Right cardiac atrium (tissue), 5 donors: Measurements from ENCODE around the gene SLCO4C1. TPM values are rescaled to one million over a fixed set of nuclear protein-coding genes. Genes with fewer than 3 reads are reported as not detected.

ENCODE experiments used
- ATAC-seq, 2 donors: fragments of 200-7000 bp; cut with Tn5 transposase; one replicate each; pipeline versions ENCODE4 v1.8.0 to v1.9.1; 2020; ENCODE audit warnings: moderate library complexity in 2 of 2, mild to moderate bottlenecking in 1 of 2
- DNase-seq, 3 donors: peaks; one replicate each; pipeline ENCODE4 v3.0.0-alpha.2; 2020
- H3K27ac ChIP-seq: one replicate; pipeline ENCODE4 v1.5.1; 2013; ENCODE audit warnings: mild to moderate bottlenecking, low read length, control low read depth, moderate library complexity
- H3K27me3 ChIP-seq: one replicate; pipeline ENCODE4 v1.6.1; 2013; ENCODE audit not compliant: control insufficient read depth, insufficient read depth
- H3K4me1 ChIP-seq: one replicate; pipeline ENCODE4 v1.6.1; 2013; ENCODE audit warnings: low read length; ENCODE audit not compliant: control insufficient read depth, insufficient read depth
- H3K4me3 ChIP-seq: one replicate; pipeline ENCODE4 v1.5.1; 2013; ENCODE audit warnings: low read length, control low read depth
- H3K9me3 ChIP-seq: one replicate; pipeline ENCODE4 v1.6.1; 2013; ENCODE audit warnings: low read length; ENCODE audit not compliant: control insufficient read depth
- WGBS: extraction: QIAGEN DNeasy Blood & Tissue Kit; methylation state at CpG from one replicate; pipeline ENCODE4 v1.1.7; 2013; 5-methylcytosine and 5-hydroxymethylcytosine counted together
- intact Hi-C, 4 donors: fragments of 100-400 bp; cut with DNase I; formaldehyde crosslinking; loops; one replicate each; pipeline versions ENCODE4 v1.11.0 to v1.14.0; 2022 to 2023
- polyA plus RNA-seq: library from polyadenylated mRNA; stranded (reverse); fragments of 200-250 nt; gene quantifications from one replicate; pipeline ENCODE4 v1.2.3, GENCODE V29; 2013
- total RNA-seq, 4 donors: library from RNA; stranded (reverse); fragmentation: NEBNext Ultra II Directional; extraction: Animal tissue kit (Norgen Biotek cat#: 25700); gene quantifications; one replicate each; pipeline ENCODE4 v1.2.1, GENCODE V29; 2021
- donor health status: healthy with polysubstance abuse.
- donor health status: DM: no; HTN: yes; CAD: no.
- donor health status: DM: no; HTN: no; CAD: no.
- donor health status: DM: no; HTN: yes; CAD: no; lungs with severe emphysema.
- donor health status: DM: yes; HTN: yes; CAD: no.

Gene SLCO4C1
- total and polyA plus RNA-seq, 5 donors = 0.03 to 0.09 (median 0.06) TPM

DNA sequence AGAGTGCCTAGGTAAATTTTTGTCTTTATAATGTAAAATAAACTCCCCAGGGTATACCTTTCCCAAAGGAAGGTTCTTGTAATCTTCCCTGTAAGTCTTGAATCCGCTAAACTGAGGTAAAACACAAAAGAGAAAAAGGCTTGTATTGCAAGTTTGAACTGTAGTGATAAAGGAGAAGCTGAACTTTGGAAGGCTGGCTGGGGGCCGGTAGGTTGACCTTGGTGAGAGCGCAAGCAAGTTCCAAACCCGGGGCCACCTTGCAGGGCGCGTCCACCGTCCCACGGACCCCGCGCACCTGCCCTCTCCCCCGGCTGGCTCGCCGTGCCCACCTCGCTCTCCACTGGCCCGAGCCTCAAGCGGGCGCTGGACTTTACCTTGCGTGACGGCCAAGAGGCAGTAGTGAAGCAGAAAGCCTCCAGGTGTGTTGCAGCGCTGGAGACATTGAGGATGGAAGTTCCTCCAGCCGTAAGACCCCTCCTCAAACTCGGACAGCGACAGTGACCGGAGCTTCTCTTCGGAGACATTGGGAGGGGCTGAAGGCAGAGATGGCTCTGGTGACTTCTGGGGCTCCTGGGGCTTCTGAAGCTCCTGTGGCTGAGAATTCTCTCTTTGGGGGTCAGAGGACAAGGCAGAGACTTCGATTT lies 428 bp downstream of the SLCO4C1 start:
- no peaks in the 10 kb centered on the region for H3K9me3 ChIP-seq
- 3% methylated on average over 26 of the region's 26 CpGs for WGBS
- H3K27ac ChIP-seq = no peak overlapping the region
- DNase-seq = peak in 1 of 3 donors; percentile 49
- H3K27me3 ChIP-seq = no peaks in the 10 kb centered on the region
- intact Hi-C loops = no loop called here
- ATAC-seq = peak; percentile 16 to 24
- peaks cover 4% of the 10 kb centered on the region for H3K4me1 ChIP-seq
- H3K4me3 ChIP-seq = peak overlapping the region; percentile 25

DNA sequence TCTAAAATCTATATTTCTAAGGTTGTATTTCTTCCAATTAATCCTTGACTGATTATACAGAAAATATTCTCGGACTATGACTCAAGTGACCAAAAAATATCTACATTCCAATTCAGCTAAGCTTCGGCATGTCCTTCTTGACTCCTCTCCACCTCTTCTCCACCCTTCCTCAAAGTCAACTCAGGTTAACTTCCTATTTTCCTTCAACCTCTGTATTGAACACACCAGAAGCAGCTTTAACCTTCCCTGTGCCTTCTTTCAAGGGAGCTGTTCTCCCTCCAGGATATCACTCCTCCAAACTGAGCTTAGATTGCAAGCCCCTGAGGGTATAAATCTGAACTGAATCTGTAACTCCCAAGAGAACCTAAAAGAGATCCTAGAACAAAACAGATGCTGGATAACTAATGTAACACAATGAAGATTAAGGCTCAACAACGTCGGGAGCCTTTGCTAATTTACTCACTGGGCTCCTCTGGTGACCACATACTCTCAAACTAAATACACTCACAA lies 1.1 kb downstream of the SLCO4C1 start:
- Histone ChIP-seq H3K27ac (no peak overlapping the region), H3K4me1 (peaks cover 4% of the 10 kb centered on the region), H3K27me3 (no peaks in the 10 kb centered on the region), H3K9me3 (no peaks in the 10 kb centered on the region), H3K4me3 (peak overlapping the region; percentile 25)
- 43% methylated on average over 4 of the region's 4 CpGs for WGBS
- intact Hi-C loops = no loop called here
- DNase-seq = no peak
- no peak for ATAC-seq

DNA sequence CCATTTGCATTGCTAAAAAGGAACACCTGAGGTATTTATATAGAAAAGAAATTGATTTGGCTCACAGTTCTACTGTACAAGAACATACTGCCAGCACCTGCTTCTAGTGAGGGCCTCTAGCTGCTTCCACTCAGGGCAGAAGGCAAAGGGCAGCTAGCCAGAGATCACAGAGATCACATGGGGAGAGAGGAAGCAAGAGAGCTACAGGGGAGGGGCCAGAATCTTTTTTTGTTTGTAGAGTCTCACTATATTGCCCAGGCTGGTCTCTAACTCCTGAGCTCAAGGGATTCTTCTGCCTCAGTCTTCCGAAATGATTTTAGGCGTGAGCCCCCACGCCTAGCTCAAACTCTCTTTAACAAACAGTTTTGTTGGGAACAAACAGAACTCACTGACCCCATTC lies 6.1 kb downstream of the SLCO4C1 start:
- WGBS = 97% methylated on average over 3 of the region's 3 CpGs
- no peak overlapping the region for H3K4me3 ChIP-seq
- no peak overlapping the region for H3K27ac ChIP-seq
- intact Hi-C loops = no loop called here
- ATAC-seq = no peak
- no peaks in the 10 kb centered on the region for H3K9me3 ChIP-seq
- DNase-seq = no peak
- H3K27me3 ChIP-seq = no peaks in the 10 kb centered on the region
- H3K4me1 ChIP-seq = no peaks in the 10 kb centered on the region

- WGBS = 60% methylated on average over 6 of the region's 6 CpGs
Measured at GRCh38 chr5:102289251-102289899, 6.7 kb downstream of the SLCO4C1 start.

DNA sequence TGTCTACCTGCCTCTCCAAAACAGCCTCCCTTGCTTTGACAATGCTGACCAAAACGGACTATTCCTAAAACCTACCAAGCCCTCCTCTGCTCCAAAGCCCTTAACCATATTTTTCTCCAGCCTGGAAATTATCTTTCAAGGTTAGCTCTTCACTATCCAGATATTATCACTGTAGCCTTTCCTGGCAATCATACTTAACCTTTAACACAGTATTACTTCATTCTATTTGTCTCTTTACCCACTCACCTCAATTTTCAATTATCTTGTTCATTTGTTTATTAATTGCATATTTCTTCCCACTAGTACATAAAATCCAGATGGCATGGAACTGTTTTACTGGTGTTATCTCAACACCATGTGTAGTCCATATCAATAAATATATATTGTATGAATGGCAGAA lies 7.5 kb downstream of the SLCO4C1 start:
- intact Hi-C loops = no loop called here
- H3K27me3 ChIP-seq = no peaks in the 10 kb centered on the region
- DNase-seq (no peak), ATAC-seq (no peak)
- H3K9me3 ChIP-seq = no peaks in the 10 kb centered on the region
- no peak overlapping the region for H3K4me3 ChIP-seq
- no peaks in the 10 kb centered on the region for H3K4me1 ChIP-seq
- H3K27ac ChIP-seq = no peak overlapping the region
- WGBS = 81% methylated on average over 1 of the region's 1 CpG

More at GRCh38 chr5:102289251-102289899, 6.7 kb downstream of the SLCO4C1 start:
- no peaks in the 10 kb centered on the region for H3K9me3 ChIP-seq
- H3K27ac ChIP-seq = no peak overlapping the region
- no peak for ATAC-seq
- no peak overlapping the region for H3K4me3 ChIP-seq
- intact Hi-C loops = no loop called here
- no peaks in the 10 kb centered on the region for H3K4me1 ChIP-seq
- no peak for DNase-seq
- H3K27me3 ChIP-seq = no peaks in the 10 kb centered on the region

- 79% methylated on average over 2 of the region's 2 CpGs for WGBS
- Histone ChIP-seq H3K27me3 (no peaks in the 10 kb centered on the region), H3K27ac (no peak overlapping the region), H3K4me1 (no peaks in the 10 kb centered on the region), H3K4me3 (no peak overlapping the region), H3K9me3 (no peaks in the 10 kb centered on the region)
- DNase-seq = no peak
- ATAC-seq = no peak
- intact Hi-C loops = no loop called here
Measured at GRCh38 chr5:102286476-102286875, 9.6 kb downstream of the SLCO4C1 start.

DNA sequence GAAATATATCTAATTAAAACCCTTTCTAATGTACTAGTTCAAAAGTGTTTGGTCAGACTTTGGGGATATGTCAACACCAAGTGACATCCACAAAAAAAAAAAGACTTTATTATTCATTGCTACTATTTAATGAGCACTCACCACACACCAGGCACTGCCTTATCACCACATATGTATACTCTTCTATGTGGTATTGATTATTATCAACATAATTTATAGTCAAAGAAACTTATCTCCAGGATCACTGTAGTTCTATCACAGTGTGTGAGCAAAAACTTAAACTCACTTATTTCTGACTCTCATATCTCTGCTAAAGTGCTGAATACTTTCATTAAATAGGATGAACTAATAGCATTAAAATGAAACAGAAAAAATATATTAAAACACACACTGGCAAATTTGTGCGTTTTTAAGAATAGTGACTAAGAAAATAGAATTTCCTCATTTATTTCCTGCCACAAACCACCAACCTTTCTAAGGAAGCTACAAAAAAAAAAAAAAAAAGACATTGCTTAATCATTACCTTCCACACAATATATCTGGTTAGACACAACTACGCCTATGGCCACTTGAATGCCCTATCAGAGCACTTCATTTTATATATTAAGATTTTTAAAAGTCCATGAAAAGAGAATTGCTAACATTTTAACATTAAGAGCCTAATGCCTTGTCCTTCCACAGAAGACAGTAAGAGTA lies 12.8 kb downstream of the SLCO4C1 start:
- no peaks in the 10 kb centered on the region for H3K4me1 ChIP-seq
- H3K27ac ChIP-seq = no peak overlapping the region
- no peaks in the 10 kb centered on the region for H3K27me3 ChIP-seq
- H3K9me3 ChIP-seq = no peaks in the 10 kb centered on the region
- no peak for DNase-seq
- ATAC-seq = no peak
- WGBS = 64% methylated on average over 2 of the region's 2 CpGs
- intact Hi-C loops = no loop called here
- no peak overlapping the region for H3K4me3 ChIP-seq

DNA sequence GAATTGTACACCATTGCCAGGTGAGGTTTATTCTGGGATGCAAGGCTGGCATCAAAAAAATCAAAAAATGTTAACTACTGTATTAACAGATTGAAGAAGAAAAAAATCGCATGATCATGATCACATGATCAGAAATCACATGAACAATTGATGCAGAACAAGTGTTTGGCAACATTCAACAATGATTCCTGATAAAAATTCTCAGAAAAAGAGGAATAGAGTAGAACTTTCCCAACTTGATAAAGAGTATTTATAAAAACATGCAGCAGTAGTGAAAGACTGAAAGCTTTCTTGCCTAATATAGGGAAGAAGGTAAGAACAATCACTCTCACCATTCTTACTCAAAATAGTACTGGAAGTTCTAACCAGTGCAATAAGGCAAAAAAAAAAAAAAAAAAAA lies 16.4 kb downstream of the SLCO4C1 start:
- 68% methylated on average over 1 of the region's 1 CpG for WGBS
- no peaks in the 10 kb centered on the region for H3K4me1 ChIP-seq
- no peaks in the 10 kb centered on the region for H3K27me3 ChIP-seq
- H3K9me3 ChIP-seq = no peaks in the 10 kb centered on the region
- intact Hi-C loops = no loop called here
- no peak for ATAC-seq
- DNase-seq = no peak
- H3K27ac ChIP-seq = no peak overlapping the region
- no peak overlapping the region for H3K4me3 ChIP-seq

DNA sequence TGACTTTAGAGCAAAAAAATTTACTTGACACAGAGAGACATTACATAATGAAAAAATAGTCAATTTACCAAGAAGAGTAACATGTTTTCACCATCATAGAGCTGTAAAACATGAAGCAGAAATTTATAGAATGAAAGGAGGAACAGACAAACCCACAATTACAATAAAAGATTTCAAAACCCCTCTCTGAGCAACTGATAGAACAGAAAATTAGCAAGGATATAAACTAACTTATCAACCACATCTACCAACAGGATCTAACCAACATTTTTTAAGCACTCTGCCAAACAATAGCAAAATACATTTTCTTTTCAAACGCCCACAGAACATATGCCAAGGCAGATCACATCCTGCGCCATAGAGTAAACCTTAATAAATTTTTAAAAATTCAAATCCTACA lies 17.9 kb downstream of the SLCO4C1 start:
- 81% methylated on average over 2 of the region's 2 CpGs for WGBS
- no peak overlapping the region for H3K4me3 ChIP-seq
- no peak for DNase-seq
- H3K9me3 ChIP-seq = no peaks in the 10 kb centered on the region
- H3K27me3 ChIP-seq = no peaks in the 10 kb centered on the region
- ATAC-seq = no peak
- intact Hi-C loops = no loop called here
- no peak overlapping the region for H3K27ac ChIP-seq
- no peaks in the 10 kb centered on the region for H3K4me1 ChIP-seq

- WGBS = 86% methylated on average over 2 of the region's 2 CpGs
- H3K9me3 ChIP-seq = no peaks in the 10 kb centered on the region
- no peak overlapping the region for H3K4me3 ChIP-seq
- H3K4me1 ChIP-seq = no peaks in the 10 kb centered on the region
- no peaks in the 10 kb centered on the region for H3K27me3 ChIP-seq
- intact Hi-C loops = no loop called here
- no peak for ATAC-seq
- no peak overlapping the region for H3K27ac ChIP-seq
- no peak for DNase-seq
Measured at GRCh38 chr5:102277144-102277543, 18.9 kb downstream of the SLCO4C1 start.

DNA sequence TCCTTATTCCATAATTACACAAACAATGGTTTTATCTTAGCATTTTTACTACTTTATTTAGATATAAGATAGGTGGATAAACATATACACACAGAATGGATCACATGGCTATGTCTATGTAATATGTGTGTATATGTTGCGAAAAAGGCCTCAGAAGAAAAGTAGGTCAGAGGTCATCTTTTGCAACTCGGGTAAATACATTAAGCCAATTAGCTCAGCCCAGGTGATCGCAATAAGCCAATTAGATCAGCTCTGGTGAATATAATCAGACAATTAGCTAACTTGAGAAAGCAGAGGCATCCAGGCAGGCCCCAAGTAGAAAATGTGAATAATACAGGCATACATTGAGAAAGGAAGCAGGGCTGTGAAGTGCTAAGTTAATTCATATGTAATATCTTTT lies 24.3 kb downstream of the SLCO4C1 start:
- H3K27me3 ChIP-seq = no peaks in the 10 kb centered on the region
- intact Hi-C loops = no loop called here
- ATAC-seq (no peak), DNase-seq (no peak)
- H3K4me1 ChIP-seq = no peaks in the 10 kb centered on the region
- no peak overlapping the region for H3K4me3 ChIP-seq
- no peak overlapping the region for H3K27ac ChIP-seq
- WGBS = 73% methylated on average over 3 of the region's 3 CpGs
- H3K9me3 ChIP-seq = no peaks in the 10 kb centered on the region
